GM23248 (cell line): Measurements from ENCODE around the gene LPO. TPM values are rescaled to one million over a fixed set of nuclear protein-coding genes. Genes with fewer than 3 reads are reported as not detected.

Experiments used
- DNase-seq: peaks from one replicate; pipeline ENCODE4 v3.0.0-alpha.2; 2015
- H2AFZ ChIP-seq: fragments of 200-600 bp; sonication (generic); 2 replicates; pipeline ENCODE4 v1.6.1; 2016; ENCODE audit warnings: antibody characterized with exemption
- H3F3A ChIP-seq: fragments of 200-600 bp; sonication (generic); 2 replicates; pipeline ENCODE4 v1.6.1; 2016; ENCODE audit warnings: mild to moderate bottlenecking, antibody characterized with exemption, mixed run types; ENCODE audit not compliant: insufficient read depth
- H3K27ac ChIP-seq: fragments of 200-600 bp; sonication (generic); 2 replicates; pipeline ENCODE4 v1.5.1; 2016; ENCODE audit warnings: mild to moderate bottlenecking
- H3K27me3 ChIP-seq: fragments of 200-600 bp; sonication (generic); replicated peaks from 2 replicates; pipeline ENCODE4 v1.6.1; 2016; ENCODE audit warnings: mild to moderate bottlenecking; ENCODE audit not compliant: insufficient read depth
- H3K36me3 ChIP-seq: fragments of 200-600 bp; sonication (generic); 2 replicates; pipeline ENCODE4 v1.6.1; 2016; ENCODE audit warnings: low read depth, mild to moderate bottlenecking
- H3K4me1 ChIP-seq: fragments of 200-600 bp; sonication (generic); 2 replicates; pipeline ENCODE4 v1.6.1; 2016; ENCODE audit warnings: mild to moderate bottlenecking; ENCODE audit not compliant: insufficient read depth
- H3K4me2 ChIP-seq: fragments of 200-600 bp; sonication (generic); one replicate; pipeline ENCODE4 v1.6.1; 2016; ENCODE audit warnings: mild to moderate bottlenecking; ENCODE audit not compliant: unreplicated experiment
- H3K4me3 ChIP-seq: fragments of 200-600 bp; sonication (generic); 2 replicates; pipeline ENCODE4 v1.5.1; 2016; ENCODE audit warnings: mild to moderate bottlenecking
- H3K79me2 ChIP-seq: fragments of 200-600 bp; sonication (generic); 2 replicates; pipeline ENCODE4 v1.6.1; 2016; ENCODE audit warnings: mild to moderate bottlenecking; ENCODE audit not compliant: insufficient read depth
- H3K9ac ChIP-seq: fragments of 200-600 bp; sonication (generic); 2 replicates; pipeline ENCODE4 v1.6.1; 2016; ENCODE audit warnings: mild to moderate bottlenecking
- H3K9me2 ChIP-seq: fragments of 200-600 bp; sonication (generic); 2 replicates; pipeline ENCODE4 v1.6.1; 2016; ENCODE audit warnings: mixed run types, mild to moderate bottlenecking, moderate library complexity; ENCODE audit not compliant: insufficient read depth
- H3K9me3 ChIP-seq: fragments of 200-600 bp; sonication (generic); one replicate; pipeline ENCODE4 v1.6.1; 2017; ENCODE audit warnings: low read depth
- H4K20me1 ChIP-seq: fragments of 200-600 bp; sonication (generic); 2 replicates; pipeline ENCODE4 v1.6.0; 2016; ENCODE audit not compliant: insufficient read depth
- EZH2 ChIP-seq: fragments of 200-600 bp; sonication (generic); IDR thresholded peaks from 2 replicates; pipeline ENCODE4 v1.6.1; 2018; ENCODE audit warnings: antibody characterized with exemption, mild to moderate bottlenecking; ENCODE audit not compliant: insufficient read depth, poor library complexity, severe bottlenecking
- EZH2phosphoT487 ChIP-seq: fragments of 200-600 bp; sonication (generic); IDR thresholded peaks from 2 replicates; pipeline ENCODE4 v1.6.1; 2018; ENCODE audit warnings: antibody characterized with exemption, moderate library complexity, mild to moderate bottlenecking, low read depth; ENCODE audit not compliant: insufficient read depth
- WGBS, 2 experiments: methylation state at CpG; one replicate each; pipeline ENCODE4 v1.1.6; 2015 to 2017; ENCODE audit warnings: low lambda C conversion rate in 2 of 2, low coverage in 1 of 2; ENCODE audit errors: missing lambda C conversion rate in 2 of 2; 5-methylcytosine and 5-hydroxymethylcytosine counted together
- in situ Hi-C: fragments of 300-500 bp; cut with MboI; formaldehyde crosslinking; loops from 2 replicates; pipeline ENCODE4 v1.15.0; 2020
- polyA plus RNA-seq: library from polyadenylated mRNA; unstranded; fragments of >200 nt; fragmentation: Nextera tagmentation; extraction: Ambion mirVana; gene quantifications from 2 replicates; pipeline ENCODE4 v1.2.1, GENCODE V29; 2016
- total RNA-seq: library from RNA; depleted of rRNA; stranded (reverse); fragments of >200 nt; shearing (Covaris generic); gene quantifications from 2 replicates; pipeline ENCODE4 v1.2.3, GENCODE V29; 2014

The LPO gene
- total and polyA plus RNA-seq, 2 experiments from 2014 or later = 0.11 TPM; not detected in 1

- Histone ChIP-seq H3K36me3 (no peaks in the 10 kb centered on the region), H4K20me1 (no peaks in the 10 kb centered on the region), H2AFZ (no peak overlapping the region), H3K4me2 (no peak overlapping the region), H3K4me3 (no peak overlapping the region), H3K4me1 (0 out of 2 replicates have a peak, but pooled peaks cover 4% of the 10 kb centered on the region), H3K27ac (no peak overlapping the region), H3K9ac (no peak overlapping the region), H3K27me3 (peaks cover 27% of the 10 kb centered on the region; the same call in 1 of the 2 replicates), H3F3A (no peaks in the 10 kb centered on the region), H3K9me2 (no peaks in the 10 kb centered on the region), H3K9me3 (no peaks in the 10 kb centered on the region), H3K79me2 (no peaks in the 10 kb centered on the region)
- DNase-seq = no peak
- in situ Hi-C loops = no loop called here
- TF ChIP-seq EZH2 (no peak), EZH2phosphoT487 (no peak)
- WGBS, 2 experiments = 68 to 75% methylated on average over 18 of the region's 18 CpGs
Observed at GRCh38 chr17:58193641-58194255, 44.6 kb upstream of the LPO start.

DNA sequence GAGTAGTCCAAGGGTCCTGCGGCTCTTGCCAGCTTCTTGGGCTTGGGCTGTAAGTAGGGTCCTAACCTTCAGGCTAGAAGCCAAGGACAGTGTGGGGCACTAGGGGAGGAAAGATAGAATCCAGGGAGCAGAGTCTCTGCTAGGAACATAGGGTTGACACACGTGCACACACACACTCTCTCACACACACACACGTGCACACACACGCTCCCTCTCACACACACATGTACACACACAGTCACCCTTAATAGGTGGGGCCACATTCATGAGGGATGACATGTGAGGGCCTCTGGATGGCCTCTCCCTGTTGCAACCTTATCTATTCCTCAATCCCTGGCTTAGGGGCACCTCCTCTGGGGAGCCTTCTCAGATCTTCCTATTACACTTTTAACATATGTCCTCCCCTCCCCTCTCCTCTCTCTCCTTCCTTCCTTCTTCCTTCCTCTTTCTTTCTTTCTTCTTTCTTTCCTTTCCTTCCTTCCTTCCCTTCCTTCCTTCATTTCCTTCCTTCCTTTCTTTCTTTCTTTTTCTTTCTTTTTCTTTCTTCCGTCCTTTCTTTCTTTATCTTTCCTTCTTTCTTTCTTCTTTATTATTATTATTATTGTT lies 42.8 kb upstream of the LPO start:
- in situ Hi-C loops = no loop called here
- no peaks in the 10 kb centered on the region for H3K9me3 ChIP-seq
- no peak overlapping the region for H3K4me3 ChIP-seq
- H3K9ac ChIP-seq = no peak overlapping the region
- H3K36me3 ChIP-seq = no peaks in the 10 kb centered on the region
- H3K9me2 ChIP-seq = no peaks in the 10 kb centered on the region
- H3K27ac ChIP-seq = no peak overlapping the region
- no peak overlapping the region for H3K4me2 ChIP-seq
- H3K4me1 ChIP-seq = no peaks in the 10 kb centered on the region
- DNase-seq = no peak
- H4K20me1 ChIP-seq = no peaks in the 10 kb centered on the region
- TF ChIP-seq EZH2phosphoT487 (no peak), EZH2 (no peak)
- H3K79me2 ChIP-seq = no peaks in the 10 kb centered on the region
- H3K27me3 ChIP-seq = peaks cover 27% of the 10 kb centered on the region; the same call in 1 of the 2 replicates
- no peak overlapping the region for H2AFZ ChIP-seq
- WGBS, 2 experiments = 46 to 54% methylated on average over 5 of the region's 5 CpGs
- H3F3A ChIP-seq = no peaks in the 10 kb centered on the region

DNA sequence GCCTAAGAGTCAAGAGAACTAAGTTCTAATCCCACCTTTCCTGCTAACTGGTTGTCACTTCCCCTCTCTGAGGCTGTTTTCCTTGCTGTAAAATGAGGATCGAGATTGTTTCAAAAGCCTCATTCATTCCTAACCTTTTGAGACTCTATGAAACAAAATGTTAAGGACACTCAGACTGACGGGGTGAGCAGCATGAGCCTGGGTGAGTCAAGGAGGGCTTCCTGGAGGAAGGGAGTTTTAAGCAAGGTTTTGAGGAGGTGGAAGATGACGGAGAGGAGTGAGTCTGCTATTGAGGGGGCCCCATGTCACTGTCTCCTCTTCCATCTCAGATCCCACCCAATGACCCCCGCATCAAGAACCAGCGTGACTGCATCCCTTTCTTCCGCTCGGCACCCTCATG lies 41.8 kb upstream of the LPO start:
- Histone ChIP-seq H4K20me1 (no peaks in the 10 kb centered on the region), H3K4me2 (no peak overlapping the region), H3K27ac (no peak overlapping the region), H3K27me3 (peaks cover 27% of the 10 kb centered on the region; the same call in 1 of the 2 replicates), H3K9ac (no peak overlapping the region), H3F3A (no peaks in the 10 kb centered on the region), H3K4me3 (no peak overlapping the region), H3K79me2 (no peaks in the 10 kb centered on the region), H3K36me3 (no peaks in the 10 kb centered on the region), H3K9me2 (no peaks in the 10 kb centered on the region), H2AFZ (no peak overlapping the region), H3K4me1 (no peaks in the 10 kb centered on the region), H3K9me3 (no peaks in the 10 kb centered on the region)
- DNase-seq = no peak
- in situ Hi-C loops = no loop called here
- WGBS, 2 experiments = 50 to 60% methylated on average over 7 of the region's 7 CpGs
- TF ChIP-seq EZH2 (no peak), EZH2phosphoT487 (no peak)

DNA sequence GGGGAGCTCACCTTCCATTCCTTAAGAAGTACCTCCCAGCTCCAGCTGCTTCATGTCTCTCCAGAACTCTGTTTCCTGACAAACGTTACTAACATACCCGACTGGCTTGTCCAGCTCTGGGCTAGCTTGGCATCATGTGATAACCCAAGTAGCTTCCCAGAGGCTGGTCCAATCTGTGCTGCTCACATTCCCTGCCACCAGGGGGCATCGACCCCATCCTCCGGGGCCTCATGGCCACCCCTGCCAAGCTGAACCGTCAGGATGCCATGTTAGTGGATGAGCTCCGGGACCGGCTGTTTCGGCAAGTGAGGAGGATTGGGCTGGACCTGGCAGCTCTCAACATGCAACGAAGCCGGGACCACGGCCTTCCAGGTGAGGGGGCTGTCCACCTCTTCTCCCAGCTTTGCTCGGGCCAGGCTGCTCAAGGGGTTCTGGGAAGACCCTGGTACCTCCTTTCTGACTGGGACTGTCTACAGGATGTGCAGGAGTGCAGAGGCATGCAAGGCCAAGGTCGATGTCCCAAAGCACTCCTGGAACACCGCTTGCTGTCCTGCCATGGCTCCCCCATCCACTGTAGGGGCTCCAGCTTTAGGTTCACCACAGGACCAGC lies 38.3 kb upstream of the LPO start:
- WGBS, 2 experiments = 34 to 42% methylated on average over 14 of the region's 14 CpGs
- Histone ChIP-seq H3K4me2 (no peak overlapping the region), H3F3A (no peaks in the 10 kb centered on the region), H4K20me1 (no peaks in the 10 kb centered on the region), H3K27ac (no peak overlapping the region), H3K9ac (no peak overlapping the region), H3K79me2 (no peaks in the 10 kb centered on the region), H3K27me3 (peaks cover 18% of the 10 kb centered on the region; the same call in 1 of the 2 replicates), H3K9me2 (no peaks in the 10 kb centered on the region), H3K9me3 (no peaks in the 10 kb centered on the region), H3K4me3 (no peak overlapping the region), H3K4me1 (no peaks in the 10 kb centered on the region), H3K36me3 (no peaks in the 10 kb centered on the region), H2AFZ (no peak overlapping the region)
- no peak for TF ChIP-seq EZH2
- in situ Hi-C loops = no loop called here
- peak; percentile 64 for DNase-seq
